Activated CD4-positive, alpha-beta T cell treated with anti-CD3 and anti-CD28 coated beads, Interleukin-2, amount 50 U/mL, for 1 hour (primary cell): Measurements from ENCODE around the gene CDYL2.

Experiments used
- DNase-seq: peaks from one replicate; pipeline ENCODE4 v3.0.0-alpha.2; 2020

The CDYL2 gene

GRCh38 chr16:80703131-80704071, 101.0 kb downstream of the CDYL2 start:
- DNase-seq = no peak

GRCh38 chr16:80702696-80703095, 101.7 kb downstream of the CDYL2 start:
- no peak for DNase-seq

- no peak for DNase-seq
These were observed 103.8 kb downstream of the CDYL2 start for GRCh38 chr16:80700558-80700957.

- no peak for DNase-seq
These were observed 109.4 kb downstream of the CDYL2 start for GRCh38 chr16:80695020-80695419.

- DNase-seq = no peak
These were observed 110.8 kb downstream of the CDYL2 start for GRCh38 chr16:80693553-80693952.

GRCh38 chr16:80692270-80692669, 112.1 kb downstream of the CDYL2 start:
- no peak for DNase-seq

- DNase-seq = no peak
These were observed 113.2 kb downstream of the CDYL2 start for GRCh38 chr16:80691111-80691741.

GRCh38 chr16:80689487-80689886, 114.9 kb downstream of the CDYL2 start:
- no peak for DNase-seq

GRCh38 chr16:80687606-80688005, 116.8 kb downstream of the CDYL2 start:
- DNase-seq = no peak

- no peak for DNase-seq
These were observed 119.5 kb downstream of the CDYL2 start for GRCh38 chr16:80684906-80685305.

- no peak for DNase-seq
These were observed 120.1 kb downstream of the CDYL2 start for GRCh38 chr16:80684136-80684765.

- DNase-seq = no peak
These were observed 120.8 kb downstream of the CDYL2 start for GRCh38 chr16:80683646-80684045.

GRCh38 chr16:80682421-80683070, 121.9 kb downstream of the CDYL2 start:
- DNase-seq = no peak

GRCh38 chr16:80681436-80681835, 123.0 kb downstream of the CDYL2 start:
- no peak for DNase-seq

GRCh38 chr16:80680839-80681238, 123.6 kb downstream of the CDYL2 start:
- no peak for DNase-seq

- no peak for DNase-seq
These were observed 124.4 kb downstream of the CDYL2 start for GRCh38 chr16:80680046-80680445.

GRCh38 chr16:80674884-80675283, 129.5 kb downstream of the CDYL2 start:
- DNase-seq = no peak

- DNase-seq = no peak
These were observed 132.0 kb downstream of the CDYL2 start for GRCh38 chr16:80672379-80672778.

- no peak for DNase-seq
These were observed 133.0 kb downstream of the CDYL2 start for GRCh38 chr16:80671281-80671849.

GRCh38 chr16:80670170-80670865, 134.1 kb downstream of the CDYL2 start:
- no peak for DNase-seq

- DNase-seq = no peak
These were observed 134.7 kb downstream of the CDYL2 start for GRCh38 chr16:80669673-80670072.

GRCh38 chr16:80667925-80668324, 136.5 kb downstream of the CDYL2 start:
- DNase-seq = no peak
